Natural killer cell (primary cell): ENCODE results near the gene YKT6. TPM values are rescaled to one million over a fixed set of nuclear protein-coding genes. Genes with fewer than 3 reads are reported as not detected.

Experiments
- ATAC-seq, 3 donors: fragments of 150-1000 bp in 2 of 3; fragments of 200-7000 bp in 1 of 3; cut with Tn5 transposase; 1 replicate in 1 of 3; 2 replicates in 2 of 3; pipeline ENCODE4 v1.10.0; 2021; ENCODE audit warnings: mild to moderate bottlenecking in 2 of 3, moderate library complexity in 2 of 3
- DNase-seq, 2 donors: peaks; one replicate each; pipeline versions ENCODE4 v3.0.0 to v3.0.0-alpha.2; 2013 to 2021; ENCODE audit warnings: mixed read lengths in 1 of 2
- H3K27ac ChIP-seq: one replicate; pipeline ENCODE4 v1.5.1; 2013; ENCODE audit warnings: mild to moderate bottlenecking, low read length
- H3K27me3 ChIP-seq: one replicate; pipeline ENCODE4 v1.6.1; 2013; ENCODE audit warnings: low read length; ENCODE audit not compliant: control insufficient read depth, insufficient read depth
- H3K36me3 ChIP-seq: one replicate; pipeline ENCODE4 v1.6.1; 2013; ENCODE audit warnings: low read length; ENCODE audit not compliant: control insufficient read depth, insufficient read depth
- H3K4me1 ChIP-seq: one replicate; pipeline ENCODE4 v1.6.1; 2013; ENCODE audit warnings: low read length; ENCODE audit not compliant: control insufficient read depth, insufficient read depth
- H3K4me3 ChIP-seq: one replicate; pipeline ENCODE4 v1.5.1; 2013; ENCODE audit warnings: low read length
- H3K9me3 ChIP-seq: one replicate; pipeline ENCODE4 v1.6.1; 2013; ENCODE audit warnings: low read length; ENCODE audit not compliant: control insufficient read depth, insufficient read depth
- H3K27ac Mint-ChIP-seq, 2 donors: one replicate each; pipeline ENCODE4 v1.8.0; 2022; ENCODE audit warnings: mild to moderate bottlenecking in 2 of 2, mixed read lengths in 2 of 2, moderate library complexity in 1 of 2
- H3K27me3 Mint-ChIP-seq, 2 donors: one replicate each; pipeline ENCODE4 v1.8.0; 2022; ENCODE audit warnings: low read depth in 2 of 2, mixed read lengths in 2 of 2
- H3K36me3 Mint-ChIP-seq: one replicate; pipeline ENCODE4 v1.8.0; 2022; ENCODE audit warnings: mixed read lengths
- H3K4me1 Mint-ChIP-seq, 2 donors: one replicate each; pipeline ENCODE4 v1.8.0; 2022; ENCODE audit warnings: mixed read lengths in 2 of 2
- H3K4me3 Mint-ChIP-seq: one replicate; pipeline ENCODE4 v1.8.0; 2022; ENCODE audit warnings: mild to moderate bottlenecking, moderate library complexity, mixed read lengths
- H3K9me3 Mint-ChIP-seq, 2 donors: one replicate each; pipeline ENCODE4 v1.8.0; 2022; ENCODE audit warnings: mixed read lengths in 2 of 2
- WGBS: methylation state at CpG from one replicate; pipeline ENCODE4 v1.1.7; 2013; ENCODE audit warnings: missing lambda C conversion rate; ENCODE audit not compliant: insufficient coverage; 5-methylcytosine and 5-hydroxymethylcytosine counted together
- intact Hi-C: fragments of 100-400 bp; cut with micrococcal nuclease; formaldehyde crosslinking; loops from one replicate; pipeline ENCODE4 v1.14.2; 2022
- total RNA-seq, 4 donors: library from RNA; stranded (reverse); fragments of 120-200 nt in 1 of 4; gene quantifications; one replicate each; pipeline versions ENCODE4 v1.2.3 to v1.2.4, GENCODE V29; 2013 to 2022
- TF ChIP-seq, protein P1 (sequence below): fragments of 200-600 bp; IDR thresholded peaks from one replicate; pipeline ENCODE4 v1.8.0; 2022; ENCODE audit warnings: antibody characterized with exemption

Gene YKT6
- total RNA-seq, 3 donors from 2014 or later (not counting 1 experiment from before 2014, with no cell fraction given), result 72.4 to 107 (median 87.1) TPM

GRCh38 chr7:44158873-44159631, 41.7 kb upstream of the YKT6 start:
- 94% methylated on average over 12 of the region's 12 CpGs for WGBS
- Histone ChIP-seq H3K27ac (no peak overlapping the region), H3K9me3 (no peaks in the 10 kb centered on the region), H3K4me1 (no peaks in the 10 kb centered on the region), H3K27me3 (no peaks in the 10 kb centered on the region), H3K4me3 (no peak overlapping the region), H3K36me3 (no peaks in the 10 kb centered on the region)
- H3K27ac Mint-ChIP-seq, result no peak overlapping the region
- H3K4me3 Mint-ChIP-seq, result no peak overlapping the region
- no peaks in the 10 kb centered on the region for H3K4me1 Mint-ChIP-seq
- no peaks in the 10 kb centered on the region for H3K9me3 Mint-ChIP-seq
- no peaks in the 10 kb centered on the region for H3K36me3 Mint-ChIP-seq
- DNase-seq (no peak), ATAC-seq (no peak)
- TF ChIP-seq, protein P1, sequence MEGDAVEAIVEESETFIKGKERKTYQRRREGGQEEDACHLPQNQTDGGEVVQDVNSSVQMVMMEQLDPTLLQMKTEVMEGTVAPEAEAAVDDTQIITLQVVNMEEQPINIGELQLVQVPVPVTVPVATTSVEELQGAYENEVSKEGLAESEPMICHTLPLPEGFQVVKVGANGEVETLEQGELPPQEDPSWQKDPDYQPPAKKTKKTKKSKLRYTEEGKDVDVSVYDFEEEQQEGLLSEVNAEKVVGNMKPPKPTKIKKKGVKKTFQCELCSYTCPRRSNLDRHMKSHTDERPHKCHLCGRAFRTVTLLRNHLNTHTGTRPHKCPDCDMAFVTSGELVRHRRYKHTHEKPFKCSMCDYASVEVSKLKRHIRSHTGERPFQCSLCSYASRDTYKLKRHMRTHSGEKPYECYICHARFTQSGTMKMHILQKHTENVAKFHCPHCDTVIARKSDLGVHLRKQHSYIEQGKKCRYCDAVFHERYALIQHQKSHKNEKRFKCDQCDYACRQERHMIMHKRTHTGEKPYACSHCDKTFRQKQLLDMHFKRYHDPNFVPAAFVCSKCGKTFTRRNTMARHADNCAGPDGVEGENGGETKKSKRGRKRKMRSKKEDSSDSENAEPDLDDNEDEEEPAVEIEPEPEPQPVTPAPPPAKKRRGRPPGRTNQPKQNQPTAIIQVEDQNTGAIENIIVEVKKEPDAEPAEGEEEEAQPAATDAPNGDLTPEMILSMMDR, result no peak
- intact Hi-C loops, result no loop called here
- H3K27me3 Mint-ChIP-seq, result peaks cover 6 to 27% of the 10 kb centered on the region in 2 donors

GRCh38 chr7:44159824-44160630, 40.8 kb upstream of the YKT6 start:
- Mint-ChIP-seq H3K4me3 (no peak overlapping the region), H3K27me3 (peaks cover 13 to 35% of the 10 kb centered on the region in 2 donors), H3K4me1 (no peaks in the 10 kb centered on the region), H3K9me3 (no peaks in the 10 kb centered on the region), H3K36me3 (no peaks in the 10 kb centered on the region), H3K27ac (no peak overlapping the region)
- Histone ChIP-seq H3K27ac (no peak overlapping the region), H3K9me3 (no peaks in the 10 kb centered on the region), H3K4me1 (no peaks in the 10 kb centered on the region), H3K36me3 (no peaks in the 10 kb centered on the region), H3K4me3 (no peak overlapping the region), H3K27me3 (no peaks in the 10 kb centered on the region)
- intact Hi-C loops, result no loop called here
- DNase-seq (no peak), ATAC-seq (no peak)
- TF ChIP-seq, protein P1, result no peak
- 85% methylated on average over 5 of the region's 5 CpGs for WGBS

- Mint-ChIP-seq H3K4me3 (no peak overlapping the region), H3K4me1 (no peaks in the 10 kb centered on the region), H3K27me3 (peaks cover 17 to 42% of the 10 kb centered on the region in 2 donors), H3K36me3 (no peaks in the 10 kb centered on the region), H3K9me3 (no peaks in the 10 kb centered on the region), H3K27ac (no peak overlapping the region)
- Histone ChIP-seq H3K4me3 (no peak overlapping the region), H3K9me3 (no peaks in the 10 kb centered on the region), H3K27me3 (no peaks in the 10 kb centered on the region), H3K36me3 (no peaks in the 10 kb centered on the region), H3K4me1 (no peaks in the 10 kb centered on the region), H3K27ac (no peak overlapping the region)
- 96% methylated on average over 2 of the region's 2 CpGs for WGBS
- TF ChIP-seq, protein P1, result no peak
- DNase-seq (no peak), ATAC-seq (no peak)
- intact Hi-C loops, result no loop called here
These were observed 39.4 kb upstream of the YKT6 start for GRCh38 chr7:44161371-44161770.
